GM10847 (cell line): Measurements from ENCODE around the gene TUBGCP6.

ENCODE experiments used
- POLR2A ChIP-seq: IDR thresholded peaks from 2 replicates; pipeline ENCODE4 v1.6.1; 2011; ENCODE audit not compliant: insufficient read length; ENCODE audit errors: extremely low read depth

TUBGCP6 gene

DNA sequence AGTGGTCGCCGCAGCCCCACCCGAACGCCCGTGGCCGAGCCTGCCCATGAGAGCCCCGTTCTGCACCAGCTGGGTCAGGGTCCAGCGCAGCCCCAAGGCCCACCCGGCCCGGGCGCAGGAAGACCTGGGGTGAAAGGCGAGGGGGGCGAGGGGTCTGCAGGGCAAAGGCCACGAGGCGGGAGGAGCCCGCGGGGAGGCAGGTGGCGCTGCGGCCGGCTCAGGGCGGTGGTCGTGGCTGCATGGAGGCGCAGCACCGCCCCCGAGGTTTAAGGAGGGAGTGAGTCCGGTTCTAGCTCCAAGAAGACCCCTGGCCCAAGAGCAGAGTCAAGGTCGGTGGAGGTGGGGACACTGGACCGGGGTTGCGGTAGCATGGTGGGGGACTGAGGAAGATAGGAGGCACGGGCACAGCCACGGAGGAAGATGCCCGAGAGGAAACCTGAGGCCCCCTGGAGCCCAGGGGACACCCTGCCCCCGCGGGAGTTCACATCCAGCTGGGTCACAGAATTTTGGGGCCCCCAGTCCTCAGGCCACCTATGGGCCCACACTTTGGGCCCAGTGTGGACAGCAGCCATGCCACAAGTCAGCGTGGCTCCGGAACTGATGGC lies 6.8 kb upstream of the TUBGCP6 start:
- no peak for TF ChIP-seq POLR2A

DNA sequence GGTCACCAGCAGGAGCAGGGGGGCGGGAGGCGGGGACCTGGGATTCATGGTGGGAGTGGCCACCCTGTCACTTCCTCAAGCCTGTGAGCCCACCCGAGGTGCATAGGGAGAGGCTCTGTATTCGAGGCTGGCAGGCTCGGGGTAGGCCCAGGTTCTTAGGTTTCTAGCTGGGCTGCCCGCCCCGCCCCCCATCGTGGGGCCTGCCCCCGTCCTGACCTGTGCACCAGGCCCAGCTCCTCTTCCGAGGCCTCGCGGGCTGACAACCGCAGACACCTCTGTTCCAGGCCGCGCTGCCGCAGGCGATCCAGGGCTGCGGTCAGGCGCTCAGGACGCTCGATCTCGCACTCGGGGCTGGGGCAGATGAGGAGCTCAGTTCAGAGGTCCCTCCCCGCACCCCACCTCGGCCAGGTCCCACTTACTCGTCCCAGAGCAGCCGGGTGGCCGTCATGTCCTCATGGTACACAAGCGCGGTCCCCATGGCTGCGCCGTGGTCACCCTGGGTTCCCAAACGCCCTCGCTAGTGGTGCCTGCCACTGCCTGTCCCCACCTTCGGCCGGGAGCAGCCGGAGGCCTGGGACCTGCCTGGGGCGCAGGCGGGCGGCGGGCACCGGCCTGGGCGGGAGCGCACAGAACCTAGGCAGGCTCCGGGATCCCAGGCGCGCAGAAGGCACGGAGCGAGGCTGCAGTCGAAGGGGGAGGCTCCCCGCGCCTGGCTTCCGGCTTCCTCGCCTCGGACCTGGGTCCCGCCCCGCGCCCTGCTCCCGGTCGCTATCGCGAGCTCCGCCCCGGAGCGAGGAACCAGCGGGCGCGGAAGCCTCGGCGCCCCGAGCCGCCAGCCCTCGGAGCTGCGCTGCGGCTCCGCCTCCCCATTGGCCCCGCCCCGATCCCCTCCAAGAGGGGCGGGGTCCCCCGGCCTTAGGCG lies 6.0 kb upstream of the TUBGCP6 start, which contains the start of gene HDAC10:
Gene HDAC10 (minus strand): TSS at position 711 of the 922 bp plus-strand sequence. CDS start 233 bp downstream, at position 478.
- TF ChIP-seq POLR2A: peak; percentile 49

DNA sequence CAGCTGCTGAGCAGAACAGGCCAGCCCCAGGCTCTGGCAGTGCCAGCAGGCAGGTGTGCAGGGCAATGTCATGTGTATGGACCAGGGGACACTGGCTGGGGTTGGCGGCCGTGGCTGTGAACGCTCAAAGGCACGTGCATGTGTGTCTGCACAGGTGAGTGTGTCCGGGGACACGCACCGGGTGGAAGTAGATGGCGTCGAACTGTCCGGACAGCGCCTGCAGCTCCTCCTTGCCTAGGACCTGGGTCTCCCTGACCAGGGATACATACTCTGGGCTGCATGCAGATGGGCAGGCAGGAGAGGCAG lies 5.4 kb upstream of the TUBGCP6 start:
- no peak for TF ChIP-seq POLR2A

DNA sequence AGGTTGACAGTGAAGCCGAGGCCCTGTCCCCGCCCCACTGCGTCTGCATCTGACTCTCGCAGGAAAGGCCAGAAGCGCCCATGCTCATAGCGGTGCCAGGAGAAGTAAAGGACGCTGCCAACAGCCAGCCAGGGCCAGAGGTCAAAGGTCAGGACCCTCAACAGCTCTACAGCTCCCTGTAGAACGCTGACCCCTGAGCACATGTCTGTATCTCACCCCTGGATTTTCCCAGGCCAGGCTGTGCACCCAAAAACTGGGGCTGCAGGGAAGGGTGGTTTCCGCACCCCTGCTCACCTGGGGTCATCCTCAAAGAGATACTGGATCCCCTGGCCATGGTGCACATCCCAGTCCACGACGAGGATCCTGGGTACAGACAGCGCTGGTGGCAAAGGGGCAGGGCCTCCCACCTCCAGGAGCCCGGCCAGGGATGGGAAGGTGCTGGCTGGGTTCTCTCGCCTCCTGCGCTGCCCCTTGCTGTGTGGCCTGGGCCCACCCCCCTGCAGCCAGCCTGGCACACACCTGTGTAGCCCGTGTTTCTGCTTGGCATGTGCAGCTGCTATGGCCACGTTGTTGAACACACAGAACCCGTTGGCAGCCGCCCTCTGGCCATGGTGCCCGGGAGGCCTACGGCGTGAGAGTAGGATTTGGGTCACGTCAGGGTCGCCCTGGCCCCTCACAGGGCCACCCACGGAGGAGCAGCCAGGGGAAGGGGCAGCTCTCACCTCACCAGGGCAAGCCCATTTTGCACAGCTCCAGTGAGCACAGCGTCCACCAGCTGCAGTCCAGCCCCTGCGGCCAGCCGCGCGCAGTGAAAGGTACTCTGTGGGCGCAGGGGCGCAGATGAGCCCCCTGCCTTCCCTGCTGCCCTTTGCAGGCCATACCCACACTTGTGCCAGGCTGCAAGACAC lies 4.8 kb upstream of the TUBGCP6 start:
- TF ChIP-seq POLR2A: no peak

DNA sequence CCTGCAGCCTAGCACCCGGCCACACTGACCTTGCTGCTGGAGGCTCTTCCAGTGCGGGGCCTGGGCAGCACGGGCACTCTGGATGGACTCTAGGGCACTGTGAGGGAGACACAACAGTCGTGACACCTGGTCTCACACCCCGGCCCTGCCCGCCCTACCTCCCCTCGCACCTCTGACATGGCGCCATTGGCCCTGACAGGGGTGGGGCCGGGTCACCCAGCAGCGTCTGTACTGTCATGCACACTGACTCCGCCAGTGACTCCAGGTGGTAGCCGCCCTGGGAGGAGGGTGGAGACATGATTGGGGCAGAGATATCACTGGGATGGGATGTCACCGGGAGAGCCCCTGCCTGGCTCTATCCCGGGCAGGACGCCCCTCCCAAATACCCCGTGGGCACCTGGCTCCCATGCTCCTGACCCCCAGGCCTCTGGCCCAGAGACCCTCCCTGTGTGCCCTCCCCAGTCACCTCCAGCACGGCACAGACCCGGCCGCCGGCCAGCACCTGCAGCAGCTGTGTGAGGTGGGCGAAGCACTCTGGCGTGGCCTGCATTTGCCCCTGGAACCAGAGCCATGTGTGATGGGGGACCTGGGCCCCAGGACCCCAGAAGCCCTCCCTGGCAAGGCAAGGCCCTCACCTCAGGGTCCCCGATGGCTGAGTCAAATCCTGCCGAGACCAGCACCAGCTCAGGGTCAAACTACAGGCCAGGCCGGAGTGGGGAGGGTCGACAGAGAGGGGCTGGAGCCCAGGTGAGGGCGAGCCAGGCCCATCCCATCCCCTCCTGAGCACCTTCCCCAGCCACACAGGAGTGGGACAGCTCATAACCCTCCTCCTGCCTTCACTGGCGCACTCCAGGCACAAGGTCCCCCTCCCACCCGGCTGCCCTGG lies 3.6 kb upstream of the TUBGCP6 start:
- TF ChIP-seq POLR2A: no peak

DNA sequence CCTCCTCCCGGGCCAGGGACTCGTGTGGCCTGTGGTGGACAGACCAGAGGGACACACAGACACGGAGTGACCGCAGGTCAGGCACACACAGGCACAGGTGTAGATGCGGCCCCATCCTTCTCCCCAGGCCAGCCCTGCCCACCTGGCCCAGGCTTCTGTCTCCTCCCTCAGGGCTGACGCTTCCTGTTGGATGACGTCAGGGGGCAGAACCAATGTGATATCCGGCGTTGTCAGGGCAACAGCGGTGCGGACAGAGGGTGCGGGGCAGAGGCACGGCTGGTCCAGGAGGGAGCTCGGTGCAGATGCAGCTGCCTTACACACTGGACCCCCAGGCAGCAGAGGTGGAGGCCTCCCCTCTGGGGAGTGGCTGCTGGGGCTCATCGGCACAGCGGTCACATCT lies 2.9 kb upstream of the TUBGCP6 start:
- TF ChIP-seq POLR2A: no peak

DNA sequence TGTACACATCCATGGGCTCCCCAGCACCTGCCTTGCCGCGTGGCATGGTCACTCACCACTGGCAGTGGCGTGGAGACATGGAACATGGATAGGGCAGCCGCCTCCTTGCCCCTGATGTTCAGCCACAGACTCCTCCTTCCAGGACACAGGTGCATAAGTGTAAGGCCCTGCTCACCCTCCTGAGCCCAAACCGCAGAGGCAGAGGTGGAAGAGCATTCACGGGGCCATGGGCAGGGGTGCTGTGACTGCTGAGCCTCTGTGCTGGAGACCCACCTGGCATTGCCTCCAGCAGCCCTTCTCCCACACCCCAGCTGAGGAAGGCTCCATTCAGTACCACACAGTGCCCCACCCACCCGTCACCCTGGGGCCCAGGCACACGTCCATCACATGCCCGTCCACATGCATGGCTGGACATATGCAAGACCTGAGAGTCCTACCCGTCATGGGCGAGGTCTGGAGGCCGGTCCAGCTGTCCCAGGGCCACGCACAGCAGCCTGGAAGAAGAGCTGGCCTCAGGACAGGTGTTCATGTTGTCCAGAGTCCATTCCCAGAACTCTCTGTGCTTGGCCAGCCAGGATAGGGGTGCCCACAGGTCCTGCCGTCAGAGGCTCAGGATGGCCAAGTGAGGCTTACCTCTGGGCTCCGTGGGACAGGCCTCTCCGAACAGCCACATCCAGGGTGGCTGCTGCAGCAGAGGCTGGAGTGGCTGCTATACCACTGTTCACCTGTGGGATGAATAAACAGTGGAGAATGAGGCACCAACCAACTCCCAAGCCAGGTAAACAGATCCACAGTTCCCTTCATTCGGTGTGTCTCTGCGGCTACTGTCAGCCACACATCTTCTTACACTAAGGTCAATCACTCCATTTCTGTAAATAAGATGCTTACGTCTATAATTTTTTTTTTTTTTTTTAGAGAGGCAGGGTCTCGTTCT lies 1.7 kb upstream of the TUBGCP6 start:
- no peak for TF ChIP-seq POLR2A

DNA sequence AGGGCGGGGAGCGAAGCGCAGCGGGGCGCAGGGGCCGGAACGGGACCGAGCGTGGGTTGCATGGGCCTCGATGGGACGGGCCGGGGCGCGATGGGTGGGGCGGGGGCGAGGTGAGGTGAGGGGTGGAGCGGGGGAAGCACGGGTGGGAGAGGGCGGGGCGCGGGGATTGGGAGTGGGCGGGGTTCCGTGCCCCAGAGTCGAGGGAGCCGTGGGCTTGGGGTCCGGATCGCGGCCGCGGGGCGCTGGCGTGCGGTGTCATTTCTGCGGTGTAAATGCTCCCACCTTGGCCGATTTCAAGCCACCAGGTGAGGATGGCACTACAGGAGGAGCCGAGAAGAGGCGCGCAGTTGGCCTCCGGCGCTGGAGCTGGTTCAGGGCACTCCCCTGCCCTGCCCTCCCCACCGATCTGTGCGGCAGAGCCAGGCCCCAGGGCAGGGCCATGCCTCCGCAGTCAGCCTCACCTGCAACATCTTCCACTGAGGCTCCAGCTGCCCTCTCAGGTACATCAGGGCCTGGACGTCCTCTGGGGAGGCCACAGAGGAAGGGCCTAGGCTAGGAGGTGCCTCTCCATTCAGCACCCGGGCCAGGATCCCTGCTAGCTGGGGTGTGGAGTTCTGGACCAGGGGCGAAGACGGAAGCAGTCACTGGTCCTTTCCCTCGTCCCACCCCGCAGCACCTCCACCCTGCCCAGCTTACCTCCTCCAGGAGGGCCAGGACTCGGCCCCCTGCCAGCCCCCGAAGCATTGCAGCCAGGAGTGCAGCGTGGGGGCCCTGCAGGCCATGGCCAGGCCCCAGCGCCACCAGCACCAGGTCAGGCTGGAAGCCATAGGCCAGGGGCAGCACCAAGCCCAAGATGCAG lies 620 bp upstream of the TUBGCP6 start:
- no peak for TF ChIP-seq POLR2A

DNA sequence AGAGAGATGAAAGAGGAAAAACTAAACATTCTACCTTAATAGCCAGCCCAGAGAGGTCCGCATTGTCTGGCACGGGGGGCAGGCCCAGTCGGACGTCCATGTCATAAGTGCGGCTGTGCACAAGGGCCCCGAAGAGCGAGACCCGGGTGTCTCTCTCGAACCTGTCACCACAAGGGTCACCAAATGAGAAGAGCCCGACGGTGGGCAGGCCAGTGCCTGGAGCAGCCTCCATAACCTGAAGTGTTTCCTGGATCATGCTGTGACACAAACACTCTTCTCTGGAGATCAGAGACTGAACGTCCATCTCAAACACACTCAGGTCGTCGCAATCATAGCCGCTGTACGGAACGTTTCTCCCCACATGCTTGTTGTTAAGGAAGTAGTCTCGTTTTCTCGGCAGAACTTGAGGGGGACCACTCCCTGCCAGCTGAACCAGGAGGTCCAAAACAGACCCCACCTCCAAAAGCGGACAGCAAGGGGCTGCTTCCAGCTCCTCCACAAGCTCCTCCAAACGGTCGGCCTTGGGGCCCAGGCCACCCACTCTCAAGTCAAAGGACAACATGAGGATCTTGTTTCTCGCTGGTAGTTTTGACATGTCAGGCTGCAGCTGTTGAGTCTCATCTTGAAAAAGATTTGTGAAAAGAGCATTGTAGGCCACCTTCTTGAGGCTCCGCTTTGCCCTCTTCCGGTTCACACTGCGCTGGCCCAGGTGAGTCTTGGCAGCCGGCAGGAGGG lies 971 bp downstream of the TUBGCP6 start:
- no peak for TF ChIP-seq POLR2A

DNA sequence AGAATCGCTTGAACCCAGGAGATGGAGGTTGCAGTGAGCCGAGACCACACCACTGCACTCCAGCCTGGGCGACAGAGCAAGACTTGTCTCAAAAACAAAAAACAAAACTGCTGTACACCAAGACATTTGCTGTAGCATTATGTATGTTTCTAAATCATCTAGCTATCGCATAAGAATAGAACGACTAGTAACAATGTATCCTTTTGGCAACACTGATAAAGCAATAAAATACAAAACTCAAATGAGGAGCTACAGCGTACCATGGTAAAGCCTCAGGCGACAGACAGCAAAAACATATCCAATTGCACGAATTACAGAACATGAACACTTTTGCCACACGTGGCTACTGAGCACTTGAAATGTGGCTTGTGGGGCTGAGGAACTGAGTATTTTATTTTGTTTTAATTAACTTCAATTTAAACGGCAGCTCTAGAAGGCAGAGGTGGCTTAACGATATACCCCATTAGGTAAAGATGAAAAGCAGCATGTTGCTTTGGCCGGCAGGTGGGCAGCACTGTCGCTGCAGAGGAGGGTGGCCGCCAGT lies 2.3 kb downstream of the TUBGCP6 start:
- no peak for TF ChIP-seq POLR2A

DNA sequence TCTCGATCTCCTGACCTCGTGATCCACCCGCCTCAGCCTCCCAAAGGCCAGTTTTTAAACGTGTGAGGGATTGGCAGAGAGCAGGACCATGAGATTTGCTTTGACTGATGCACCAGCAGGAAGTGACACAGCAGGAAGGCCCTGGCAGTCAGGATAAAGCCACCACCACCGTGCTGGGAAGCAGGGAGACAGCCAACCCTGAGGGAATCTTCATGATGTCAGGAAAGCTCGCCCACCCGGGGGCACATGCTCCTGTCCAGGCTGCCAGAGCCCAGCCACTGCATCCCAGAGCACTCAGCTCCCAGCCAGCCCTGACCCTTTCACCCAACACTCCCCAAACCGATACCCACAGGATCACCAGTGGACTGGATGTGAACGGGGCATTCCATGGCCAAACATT lies 6.1 kb downstream of the TUBGCP6 start:
- TF ChIP-seq POLR2A: no peak
